Brain microvascular endothelial cell (primary cell): ENCODE measurements around the gene ADCY3.

ENCODE experiments used
- DNase-seq: peaks from one replicate; pipeline ENCODE4 v3.0.0-alpha.2; 2020
- H3K27ac ChIP-seq: fragments of 250-450 bp; sonication (Bioruptor Pico); 2 replicates; pipeline ENCODE4 v1.5.1; 2020; ENCODE audit warnings: mild to moderate bottlenecking, moderate library complexity
- H3K27me3 ChIP-seq: fragments of 250-450 bp; sonication (Bioruptor Pico); replicated peaks from 2 replicates; pipeline ENCODE4 v1.5.1; 2020; ENCODE audit warnings: mild to moderate bottlenecking
- H3K36me3 ChIP-seq: fragments of 250-450 bp; sonication (Bioruptor Pico); replicated peaks from 2 replicates; pipeline ENCODE4 v1.5.1; 2020; ENCODE audit warnings: mild to moderate bottlenecking
- H3K4me3 ChIP-seq: 2 replicates; pipeline ENCODE4 v1.5.1; 2011; ENCODE audit warnings: low read depth, mild to moderate bottlenecking, control low read depth, low read length, moderate library complexity
- CTCF ChIP-seq: IDR thresholded peaks from 2 replicates; pipeline ENCODE4 v1.5.1; 2011; ENCODE audit warnings: low read depth, mild to moderate bottlenecking, moderate library complexity, low read length, control low read depth, inconsistent platforms; ENCODE audit errors: missing control alignments
- in situ Hi-C: cut with HindIII; loops from 2 replicates; pipeline ENCODE4 v1.10.0; 2017; ENCODE audit warnings: low sequenced_read_pairs, low pct_ligation_motif_present

ADCY3 gene

GRCh38 chr2:24947561-24948157, 27.6 kb upstream of the ADCY3 start:
- Histone ChIP-seq H3K27me3 (no peaks in the 10 kb centered on the region), H3K4me3 (no peak overlapping the region), H3K36me3 (no peaks in the 10 kb centered on the region), H3K27ac (no peak overlapping the region)
- DNase-seq: no peak
- TF ChIP-seq CTCF: no peak
- in situ Hi-C loops: no loop called here

GRCh38 chr2:24945907-24946306, 25.9 kb upstream of the ADCY3 start:
- DNase-seq: no peak
- H3K36me3 ChIP-seq: no peaks in the 10 kb centered on the region
- TF ChIP-seq CTCF: no peak
- no peak overlapping the region for H3K4me3 ChIP-seq
- no peaks in the 10 kb centered on the region for H3K27me3 ChIP-seq
- H3K27ac ChIP-seq: no peak overlapping the region
- in situ Hi-C loops: no loop called here

- Histone ChIP-seq H3K4me3 (no peak overlapping the region), H3K27ac (no peak overlapping the region), H3K36me3 (no peaks in the 10 kb centered on the region), H3K27me3 (no peaks in the 10 kb centered on the region)
- no peak for DNase-seq
- in situ Hi-C loops: no loop called here
- no peak for TF ChIP-seq CTCF
Observed at GRCh38 chr2:24943427-24944053, 23.5 kb upstream of the ADCY3 start.

- no peak overlapping the region for H3K27ac ChIP-seq
- in situ Hi-C loops: no loop called here
- no peak for DNase-seq
- H3K36me3 ChIP-seq: no peaks in the 10 kb centered on the region
- H3K4me3 ChIP-seq: no peak overlapping the region
- TF ChIP-seq CTCF: no peak
- H3K27me3 ChIP-seq: no peaks in the 10 kb centered on the region
Observed at GRCh38 chr2:24939353-24939752, 19.3 kb upstream of the ADCY3 start.

- no peaks in the 10 kb centered on the region for H3K27me3 ChIP-seq
- no peak for TF ChIP-seq CTCF
- H3K27ac ChIP-seq: no peak overlapping the region
- in situ Hi-C loops: no loop called here
- no peak for DNase-seq
- H3K36me3 ChIP-seq: no peaks in the 10 kb centered on the region
- H3K4me3 ChIP-seq: no peak overlapping the region
Observed at GRCh38 chr2:24937236-24937635, 17.2 kb upstream of the ADCY3 start.

- H3K4me3 ChIP-seq: no peak overlapping the region
- H3K27me3 ChIP-seq: no peaks in the 10 kb centered on the region
- H3K27ac ChIP-seq: no peak overlapping the region
- no peaks in the 10 kb centered on the region for H3K36me3 ChIP-seq
- in situ Hi-C loops: no loop called here
- TF ChIP-seq CTCF: no peak
- no peak for DNase-seq
Observed at GRCh38 chr2:24935145-24935544, 15.1 kb upstream of the ADCY3 start.
